BJ (cell line): ENCODE results near the gene BCDIN3D. TPM values are rescaled to one million over a fixed set of nuclear protein-coding genes. Genes with fewer than 3 reads are reported as not detected.
"Not testable (repeated sequence)": the region's sequence is repeated elsewhere in the genome, so short reads cannot be mapped to it uniquely, and the experiment has no call there.

ENCODE experiments used
- CTCF ChIA-PET: fragments of 350-600 bp; formaldehyde crosslinking; extraction: SDS; loops from one replicate; lab custom pipeline; 2021; ENCODE audit warnings: antibody characterized with exemption, inconsistent platforms; lab: Yijun Ruan, JAX
- POLR2A ChIA-PET: fragments of 300-600 bp; sonication (Branson Sonifier 250); formaldehyde crosslinking; extraction: SDS; loops from one replicate; lab custom pipeline; 2021; ENCODE audit warnings: antibody characterized with exemption; lab: Charles Lee
- DNase-seq: peaks from one replicate; pipeline ENCODE4 v3.0.0-alpha.2; 2011; ENCODE audit warnings: low read depth
- H3K27me3 ChIP-seq: 2 replicates; pipeline ENCODE4 v1.6.0; 2011; ENCODE audit warnings: low read length; ENCODE audit not compliant: control insufficient read depth, insufficient read depth
- H3K36me3 ChIP-seq: 2 replicates; pipeline ENCODE4 v1.5.1; 2011; ENCODE audit warnings: low read length; ENCODE audit not compliant: control insufficient read depth, insufficient read depth
- H3K4me3 ChIP-seq: 2 replicates; pipeline ENCODE4 v1.5.1; 2011; ENCODE audit warnings: low read depth, mild to moderate bottlenecking, control low read depth, low read length
- polyA plus RNA-seq: library from polyadenylated mRNA; depleted of rRNA; stranded (reverse); fragments of >200 nt; gene quantifications from 2 replicates; pipeline ENCODE4 v1.2.3, GENCODE V29; 2011
- TF ChIP-seq, protein P1 (sequence below): IDR thresholded peaks from 2 replicates; pipeline ENCODE4 v1.5.1; 2011; ENCODE audit warnings: low read depth, mild to moderate bottlenecking, control low read depth, inconsistent platforms, low read length, moderate library complexity; ENCODE audit not compliant: insufficient read depth

The BCDIN3D gene
- polyA plus RNA-seq, 1 experiment: 2.6 TPM

DNA sequence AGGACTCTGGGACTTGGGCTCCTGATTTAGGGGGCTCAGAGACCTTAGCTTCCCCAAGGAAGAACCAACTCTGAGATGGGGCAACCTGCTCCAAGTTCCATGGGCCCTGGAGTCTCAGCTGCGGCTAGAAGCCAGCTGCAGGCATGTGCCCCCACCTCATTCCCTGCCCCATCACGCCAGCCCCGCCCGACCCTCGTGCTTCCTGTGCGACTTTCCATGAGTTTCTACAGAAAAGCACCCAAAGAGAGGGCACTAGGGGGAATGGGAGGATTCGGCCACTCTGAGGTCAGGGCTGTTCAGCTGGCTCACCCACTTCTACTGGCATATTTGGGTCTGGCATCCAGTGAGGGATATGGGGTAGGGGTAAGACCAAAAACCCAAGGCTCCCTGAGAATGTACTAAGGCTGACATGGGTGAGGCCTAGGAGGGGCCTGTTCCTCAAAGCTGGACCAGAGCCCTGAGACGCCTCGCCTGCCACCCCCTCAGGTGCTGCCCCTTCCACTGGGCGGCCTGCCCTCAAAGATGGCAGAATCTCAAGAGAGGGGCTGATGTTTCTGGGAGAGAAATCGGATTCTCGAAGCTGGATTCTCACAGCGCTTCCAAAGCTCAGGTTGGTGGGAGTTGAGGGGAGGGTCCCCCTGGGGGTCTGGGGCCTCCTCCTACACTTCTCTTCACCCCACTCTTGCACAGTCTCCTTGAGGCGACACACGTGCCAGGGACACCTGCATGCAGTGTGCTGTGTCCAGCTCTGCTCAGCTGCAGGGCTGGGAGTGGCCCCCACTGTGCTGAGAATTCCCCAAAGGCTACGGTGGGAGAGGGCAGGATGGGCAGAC is 38.7 kb upstream of the BCDIN3D start:
- H3K4me3 ChIP-seq: no peak overlapping the region
- POLR2A ChIA-PET: no interaction called here
- CTCF ChIA-PET: interaction anchor here (0.6 to 1.6 kb wide), 4 partner anchors 10 to 54 kb away, joined by 3 to 7 read pairs (median 4); partner anchors contain the start of gene NCKAP5L

DNA sequence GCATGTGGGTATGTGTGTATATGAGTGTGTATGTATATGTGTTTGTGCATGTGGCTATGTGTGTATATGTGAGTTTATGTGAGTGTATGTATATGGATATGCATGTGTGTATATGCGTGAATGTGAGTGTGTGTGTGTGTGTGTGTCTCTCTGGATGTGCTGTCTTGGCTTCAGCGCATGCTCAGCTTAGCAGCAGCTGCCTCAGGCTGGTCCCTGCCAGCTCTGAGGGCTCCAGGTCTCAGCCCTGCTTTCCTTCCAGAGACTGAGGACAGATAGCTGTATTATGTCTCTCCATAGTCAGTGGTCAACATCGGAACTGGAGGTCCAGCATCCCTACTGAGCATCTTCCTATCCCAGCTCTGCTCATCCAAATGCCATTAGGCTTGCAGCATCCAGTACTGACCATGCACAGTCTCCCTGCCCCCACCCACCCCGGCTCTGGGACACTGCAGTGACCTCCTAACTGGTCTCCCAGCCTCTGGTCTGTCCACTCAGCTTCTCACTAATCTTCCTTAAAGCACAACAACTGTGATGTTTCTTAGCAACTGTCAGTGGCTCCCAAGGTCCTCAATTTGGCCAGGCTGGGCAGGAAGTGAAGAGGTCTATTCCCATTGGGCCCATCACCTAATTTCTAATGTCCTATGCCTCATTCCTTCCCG is 38.0 kb upstream of the BCDIN3D start:
- Histone ChIP-seq H3K27me3 (peaks cover 11% of the 10 kb centered on the region), H3K4me3 (no peak overlapping the region), H3K36me3 (no peaks in the 10 kb centered on the region)
- TF ChIP-seq, protein P1, sequence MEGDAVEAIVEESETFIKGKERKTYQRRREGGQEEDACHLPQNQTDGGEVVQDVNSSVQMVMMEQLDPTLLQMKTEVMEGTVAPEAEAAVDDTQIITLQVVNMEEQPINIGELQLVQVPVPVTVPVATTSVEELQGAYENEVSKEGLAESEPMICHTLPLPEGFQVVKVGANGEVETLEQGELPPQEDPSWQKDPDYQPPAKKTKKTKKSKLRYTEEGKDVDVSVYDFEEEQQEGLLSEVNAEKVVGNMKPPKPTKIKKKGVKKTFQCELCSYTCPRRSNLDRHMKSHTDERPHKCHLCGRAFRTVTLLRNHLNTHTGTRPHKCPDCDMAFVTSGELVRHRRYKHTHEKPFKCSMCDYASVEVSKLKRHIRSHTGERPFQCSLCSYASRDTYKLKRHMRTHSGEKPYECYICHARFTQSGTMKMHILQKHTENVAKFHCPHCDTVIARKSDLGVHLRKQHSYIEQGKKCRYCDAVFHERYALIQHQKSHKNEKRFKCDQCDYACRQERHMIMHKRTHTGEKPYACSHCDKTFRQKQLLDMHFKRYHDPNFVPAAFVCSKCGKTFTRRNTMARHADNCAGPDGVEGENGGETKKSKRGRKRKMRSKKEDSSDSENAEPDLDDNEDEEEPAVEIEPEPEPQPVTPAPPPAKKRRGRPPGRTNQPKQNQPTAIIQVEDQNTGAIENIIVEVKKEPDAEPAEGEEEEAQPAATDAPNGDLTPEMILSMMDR: no peak
- no peak for DNase-seq
- ChIA-PET POLR2A (no interaction called here), CTCF (interaction anchor here (0.6 to 1.6 kb wide), 4 partner anchors 9 to 53 kb away, joined by 3 to 7 read pairs (median 4); partner anchors contain the start of gene NCKAP5L)

More for the DNA sequence above, 38.7 kb upstream of the BCDIN3D start:
- TF ChIP-seq, protein P1: no peak
- no peak for DNase-seq
- Histone ChIP-seq H3K27me3 (peaks cover 14% of the 10 kb centered on the region), H3K36me3 (no peaks in the 10 kb centered on the region)

- POLR2A ChIA-PET, H3K27me3 ChIP-seq, H3K4me3 ChIP-seq, DNase-seq, H3K36me3 ChIP-seq, CTCF ChIA-PET: not testable (repeated sequence)
These were observed 36.2 kb upstream of the BCDIN3D start for GRCh38 chr12:49879065-49879464.

- ChIA-PET CTCF (no interaction called here), POLR2A (no interaction called here)
- Histone ChIP-seq H3K36me3 (no peaks in the 10 kb centered on the region), H3K4me3 (no peak overlapping the region), H3K27me3 (peaks cover 4% of the 10 kb centered on the region)
- DNase-seq: no peak
- TF ChIP-seq, protein P1: no peak
These were observed 35.1 kb upstream of the BCDIN3D start for GRCh38 chr12:49878021-49878420.

- CTCF ChIA-PET: no interaction called here
- H3K36me3 ChIP-seq: no peaks in the 10 kb centered on the region
These were observed 34.2 kb upstream of the BCDIN3D start for GRCh38 chr12:49877066-49877465.

More at GRCh38 chr12:49877066-49877465, 34.2 kb upstream of the BCDIN3D start:
- no peaks in the 10 kb centered on the region for H3K27me3 ChIP-seq
- DNase-seq: no peak
- POLR2A ChIA-PET: no interaction called here
- TF ChIP-seq, protein P1: no peak
- H3K4me3 ChIP-seq: no peak overlapping the region
